Stomach smooth muscle (tissue), 2 donors: Measurements from ENCODE around the gene EGFL8.
"Not testable (repeated sequence)": the region's sequence is repeated elsewhere in the genome, so short reads cannot be mapped to it uniquely, and the experiment has no call there.

Experiments used
- H3K27ac ChIP-seq: one replicate; pipeline ENCODE4 v1.7.0; 2013; ENCODE audit warnings: mild to moderate bottlenecking, low read length, inconsistent platforms
- H3K27me3 ChIP-seq, 2 donors: one replicate each; pipeline ENCODE4 v1.7.0; 2013; ENCODE audit warnings: low read length in 2 of 2; ENCODE audit not compliant: insufficient read depth in 2 of 2, control insufficient read depth in 1 of 2
- H3K36me3 ChIP-seq, 2 donors: one replicate each; pipeline ENCODE4 v1.7.0; 2013; ENCODE audit warnings: low read length in 2 of 2; ENCODE audit not compliant: control insufficient read depth in 2 of 2, insufficient read depth in 2 of 2
- H3K4me1 ChIP-seq: one replicate; pipeline ENCODE4 v1.7.0; 2013; ENCODE audit warnings: low read length; ENCODE audit not compliant: control insufficient read depth, insufficient read depth
- H3K4me3 ChIP-seq, 2 donors: one replicate each; pipeline ENCODE4 v1.7.0; 2013; ENCODE audit warnings: low read length in 2 of 2
- H3K9ac ChIP-seq, 2 donors: one replicate each; pipeline ENCODE4 v1.7.0; 2013; ENCODE audit warnings: low read length in 2 of 2, mild to moderate bottlenecking in 1 of 2
- H3K9me3 ChIP-seq, 2 donors: one replicate each; pipeline ENCODE4 v1.7.0; 2013; ENCODE audit warnings: low read length in 2 of 2; ENCODE audit not compliant: control insufficient read depth in 2 of 2
- donor health status: healthy.
- donor health status: Pancreatic carcinoma.

The EGFL8 gene

DNA sequence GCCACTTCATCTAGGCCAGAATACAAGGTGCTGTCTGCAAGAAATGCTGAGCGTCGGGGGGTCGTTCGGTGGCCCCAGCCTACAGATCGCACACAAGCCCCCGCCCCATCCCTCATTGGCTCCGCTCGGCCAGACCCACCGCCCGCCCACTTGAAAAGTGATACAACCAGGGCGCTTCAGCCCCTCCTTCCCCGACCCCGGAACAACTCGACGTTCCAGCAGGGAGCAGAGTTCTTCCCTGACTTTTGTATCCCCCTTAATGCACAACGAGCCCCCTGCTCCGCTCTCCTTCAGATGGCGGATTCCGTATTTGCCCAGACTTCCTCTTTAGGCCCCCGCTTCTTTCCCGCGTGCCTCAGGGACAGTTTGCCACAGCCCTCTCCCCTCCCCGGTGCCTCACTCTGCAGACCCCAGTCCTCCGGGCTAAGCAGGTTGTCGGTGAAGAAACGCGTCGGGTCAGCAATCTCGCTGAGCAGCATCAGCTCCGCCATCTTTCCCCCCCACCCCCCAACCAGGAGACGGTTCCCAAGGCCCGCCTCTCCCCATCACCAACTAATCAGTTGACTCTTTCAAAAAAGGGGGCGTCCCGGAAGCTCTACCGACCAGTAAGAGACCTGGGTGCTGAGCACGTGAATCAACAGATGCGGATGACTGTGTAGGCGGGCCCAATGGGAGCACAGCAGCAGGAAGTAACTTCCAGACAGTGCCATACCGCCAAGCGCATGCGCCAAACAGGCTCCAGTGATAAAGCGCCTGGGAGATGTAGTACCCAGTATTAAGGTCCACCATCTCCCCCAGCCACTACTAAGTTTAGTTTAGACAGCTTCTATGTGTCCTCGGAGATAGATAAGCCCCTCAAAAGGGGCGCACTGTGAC lies 36.4 kb upstream of the EGFL8 start, which contains the start of gene ATF6B:
ATF6B (minus strand) TSS at position 530 of the 876 bp plus-strand sequence; CDS start at position 491, 39 bp downstream.
- no peaks in the 10 kb centered on the region for H3K27me3 ChIP-seq
- peak within 1 kb of the TSS; percentile 82 to 95 for H3K9ac ChIP-seq
- peaks cover 32% of the 10 kb centered on the region for H3K4me1 ChIP-seq
- H3K27ac ChIP-seq = peak within 1 kb of the TSS; percentile 92
- H3K9me3 ChIP-seq = no peaks in the 10 kb centered on the region
- peak within 1 kb of the TSS; percentile 97 to 100 for H3K4me3 ChIP-seq
- H3K36me3 ChIP-seq = peaks cover 11 to 17% of the 10 kb centered on the region in 2 donors

GRCh38 chr6:32128751-32129296 lies 35.6 kb upstream of the EGFL8 start:
- Histone ChIP-seq H3K9ac (peak overlapping the region; percentile 21), H3K9me3 (no peaks in the 10 kb centered on the region), H3K4me3 (peak overlapping the region; percentile 70 to 80), H3K4me1 (peaks cover 32% of the 10 kb centered on the region), H3K27me3 (no peaks in the 10 kb centered on the region), H3K27ac (peak overlapping the region; percentile 92), H3K36me3 (peaks cover 11 to 14% of the 10 kb centered on the region in 2 donors)

DNA sequence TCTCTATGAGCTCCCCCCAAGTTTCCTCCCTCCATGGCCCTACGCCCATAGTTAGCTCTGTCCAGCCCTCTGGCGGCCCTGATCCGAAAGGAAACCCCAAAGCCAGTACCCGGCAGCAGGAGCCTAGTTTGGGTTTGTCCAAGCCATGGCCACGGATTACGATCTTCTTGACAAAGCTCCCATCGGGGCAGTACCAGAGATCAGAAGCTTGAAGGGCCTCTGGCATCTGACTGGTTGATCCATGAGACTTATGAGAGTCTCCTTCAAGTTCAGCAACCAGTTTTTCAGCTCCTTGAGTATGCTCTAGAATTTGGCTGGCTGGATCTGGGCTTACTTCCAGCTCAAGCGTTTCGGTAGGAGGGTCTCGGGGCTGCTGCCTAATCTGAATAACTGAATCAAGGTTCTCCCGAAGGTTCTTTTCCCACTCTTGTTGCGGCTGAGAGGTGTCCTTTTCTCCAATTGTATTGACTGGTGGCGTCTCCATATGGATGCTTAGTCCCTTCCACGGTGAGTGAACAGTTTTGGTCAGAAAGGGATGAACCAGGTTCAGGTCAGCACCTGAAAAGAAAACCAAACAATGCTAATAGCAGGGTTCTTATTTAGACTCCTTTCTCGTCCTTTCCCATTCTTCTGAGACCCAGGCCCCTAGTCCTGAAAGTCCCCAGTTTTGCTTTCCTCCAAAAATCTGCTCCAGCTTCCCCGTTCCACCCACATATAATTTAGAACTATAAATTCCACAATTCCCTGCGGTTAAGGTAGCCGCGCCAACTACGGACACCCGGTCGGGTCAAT lies 34.9 kb upstream of the EGFL8 start:
- Histone ChIP-seq H3K27me3 (no peaks in the 10 kb centered on the region), H3K4me1 (peaks cover 29% of the 10 kb centered on the region), H3K9me3 (no peaks in the 10 kb centered on the region), H3K4me3 (peak overlapping the region; percentile 70 to 80), H3K27ac (peak overlapping the region; percentile 92), H3K9ac (peak overlapping the region; percentile 61 to 71), H3K36me3 (peaks cover 10 to 11% of the 10 kb centered on the region in 2 donors)

GRCh38 chr6:32131439-32131948 lies 32.9 kb upstream of the EGFL8 start:
- Histone ChIP-seq H3K36me3 (peaks cover 2 to 3% of the 10 kb centered on the region in 2 donors), H3K4me1 (peaks cover 27% of the 10 kb centered on the region), H3K4me3 (no peak overlapping the region), H3K9me3 (no peaks in the 10 kb centered on the region), H3K27me3 (no peaks in the 10 kb centered on the region), H3K9ac (no peak overlapping the region), H3K27ac (no peak overlapping the region)

DNA sequence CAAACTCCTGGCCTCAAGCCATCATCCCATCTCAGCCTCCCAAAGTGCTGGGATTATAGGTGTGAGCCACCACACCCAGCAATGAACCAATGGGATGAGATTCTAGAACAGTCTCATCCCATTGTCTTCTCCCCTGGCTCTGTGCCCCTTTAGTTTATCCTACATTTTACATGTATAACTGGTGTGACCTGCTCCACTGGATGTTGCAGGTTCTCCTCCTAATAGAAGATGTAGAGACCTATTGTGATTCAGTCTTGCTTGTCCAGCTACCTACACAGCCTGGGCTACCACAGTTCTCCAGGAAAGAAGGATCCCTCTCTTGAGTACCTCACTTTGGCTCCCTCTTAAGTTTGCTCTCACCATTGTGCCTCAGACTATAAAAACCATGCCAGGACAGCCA lies 32.3 kb upstream of the EGFL8 start:
- H3K4me3 ChIP-seq = no peak overlapping the region
- peaks cover 22% of the 10 kb centered on the region for H3K4me1 ChIP-seq
- no peak overlapping the region for H3K27ac ChIP-seq
- no peaks in the 10 kb centered on the region for H3K36me3 ChIP-seq
- no peak overlapping the region for H3K9ac ChIP-seq
- H3K27me3 ChIP-seq = no peaks in the 10 kb centered on the region
- no peaks in the 10 kb centered on the region for H3K9me3 ChIP-seq

DNA sequence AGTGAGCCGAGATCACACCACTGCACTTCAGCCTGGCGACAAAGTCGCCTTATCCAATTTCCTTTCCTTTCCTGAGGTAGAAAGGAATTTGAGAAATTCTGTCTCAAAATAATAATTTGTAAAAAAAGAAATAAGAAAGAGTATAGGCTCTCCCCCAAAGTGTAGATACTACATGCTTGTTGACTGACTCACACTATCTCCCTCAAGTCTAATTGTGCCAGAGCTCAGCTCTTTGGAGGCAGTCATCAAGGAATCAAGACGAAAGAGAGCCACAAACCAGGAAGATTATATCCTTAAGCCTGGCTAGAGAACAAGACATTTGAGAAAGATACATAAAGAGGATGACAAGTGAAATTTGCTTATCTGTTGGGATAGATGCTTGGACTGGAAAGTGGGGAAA lies 30.6 kb upstream of the EGFL8 start:
- H3K4me3 ChIP-seq = no peak overlapping the region
- H3K27me3 ChIP-seq = no peaks in the 10 kb centered on the region
- no peak overlapping the region for H3K27ac ChIP-seq
- no peaks in the 10 kb centered on the region for H3K36me3 ChIP-seq
- no peaks in the 10 kb centered on the region for H3K9me3 ChIP-seq
- H3K4me1 ChIP-seq = peaks cover 9% of the 10 kb centered on the region
- H3K9ac ChIP-seq = no peak overlapping the region

DNA sequence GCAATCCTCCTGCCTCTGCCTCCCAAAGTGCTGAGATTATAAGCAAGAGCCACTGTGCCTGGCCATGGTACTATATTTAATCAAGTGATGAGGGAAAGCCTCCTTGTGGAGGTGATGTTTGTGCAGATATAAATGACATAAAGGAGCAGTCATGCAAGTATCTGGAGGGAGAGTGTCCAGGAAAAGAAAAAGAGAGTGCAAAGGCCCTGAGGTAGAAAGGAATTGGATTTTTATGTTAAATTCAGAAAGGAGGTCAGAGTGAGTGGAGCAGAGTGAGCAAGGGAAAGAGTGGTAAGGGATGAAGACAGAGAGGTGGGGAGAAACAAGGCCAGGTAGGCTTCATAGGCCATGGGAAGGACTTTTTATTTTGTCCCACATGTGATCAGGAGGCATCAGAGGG lies 26.9 kb upstream of the EGFL8 start:
- H3K4me3 ChIP-seq = no peak overlapping the region
- no peak overlapping the region for H3K27ac ChIP-seq
- no peaks in the 10 kb centered on the region for H3K4me1 ChIP-seq
- H3K27me3 ChIP-seq = no peaks in the 10 kb centered on the region
- H3K36me3 ChIP-seq = no peaks in the 10 kb centered on the region
- H3K9me3 ChIP-seq = no peaks in the 10 kb centered on the region
- H3K9ac ChIP-seq = no peak overlapping the region

- H3K27ac ChIP-seq = no peak overlapping the region
- H3K9me3 ChIP-seq = no peaks in the 10 kb centered on the region
- no peaks in the 10 kb centered on the region for H3K4me1 ChIP-seq
These were observed 24.8 kb upstream of the EGFL8 start for GRCh38 chr6:32139590-32139989.

DNA sequence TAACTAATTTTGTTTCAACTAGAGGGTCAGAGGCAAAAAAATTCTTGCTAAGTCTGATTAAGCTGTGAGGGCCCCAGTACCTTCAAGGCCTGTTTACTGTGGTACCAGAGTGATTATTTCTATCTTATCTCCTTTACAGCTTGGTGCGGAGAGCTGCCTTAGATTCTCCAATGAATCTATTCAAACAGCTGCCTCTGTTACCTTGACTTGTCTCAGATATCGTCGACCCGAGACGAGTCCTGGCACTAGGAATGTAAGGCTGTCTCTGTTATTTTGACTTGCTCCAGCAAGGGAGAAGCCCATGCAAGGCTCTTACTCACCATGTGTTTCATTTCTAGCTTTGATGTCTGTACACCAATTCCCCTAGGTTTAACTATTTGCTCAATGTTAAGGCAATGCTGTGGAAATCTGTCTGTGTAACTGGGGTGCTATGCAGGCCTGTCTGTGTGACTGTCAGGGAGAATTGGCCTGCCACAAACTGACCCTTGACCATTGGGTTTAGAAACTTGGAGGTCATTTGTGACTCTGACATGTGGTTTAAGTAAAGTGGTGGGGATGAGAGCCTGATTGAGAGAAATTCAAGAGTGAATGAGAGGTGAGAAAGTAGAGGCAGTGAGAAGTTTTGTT lies 23.9 kb upstream of the EGFL8 start:
- no peaks in the 10 kb centered on the region for H3K27me3 ChIP-seq
- H3K9me3 ChIP-seq = no peaks in the 10 kb centered on the region
- H3K36me3 ChIP-seq = no peaks in the 10 kb centered on the region
- H3K9ac ChIP-seq = no peak overlapping the region
- no peak overlapping the region for H3K27ac ChIP-seq
- no peaks in the 10 kb centered on the region for H3K4me1 ChIP-seq
- no peak overlapping the region for H3K4me3 ChIP-seq

More at GRCh38 chr6:32139590-32139989, 24.8 kb upstream of the EGFL8 start:
- Histone ChIP-seq H3K36me3 (no peaks in the 10 kb centered on the region), H3K9ac (no peak overlapping the region), H3K4me3 (no peak overlapping the region), H3K27me3 (no peaks in the 10 kb centered on the region)

DNA sequence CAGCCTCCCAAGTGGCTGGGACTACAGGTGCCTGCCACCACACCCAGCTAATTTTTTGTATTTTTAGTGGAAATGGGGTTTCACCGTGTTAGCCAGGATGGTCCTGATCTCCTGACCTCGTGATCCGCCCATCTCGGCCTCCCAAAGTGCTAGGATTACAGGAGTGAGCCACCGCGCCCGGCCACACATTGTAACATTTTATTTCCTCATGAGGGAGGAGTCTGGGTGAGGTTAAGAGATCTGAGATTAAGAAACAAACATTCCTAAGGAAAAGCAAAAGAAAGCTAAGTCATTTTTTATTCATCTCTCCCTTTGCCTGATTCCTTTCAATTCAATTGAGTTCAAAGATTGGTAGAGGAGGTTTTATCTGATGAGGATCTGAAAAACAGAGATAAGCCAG lies 20.2 kb upstream of the EGFL8 start:
- H3K27ac ChIP-seq, H3K9me3 ChIP-seq, H3K27me3 ChIP-seq, H3K36me3 ChIP-seq, H3K4me3 ChIP-seq, H3K9ac ChIP-seq, H3K4me1 ChIP-seq: not testable (repeated sequence)
